NOMO-1 treated with DMSO at 0.1 percent for 48 hours (cell line): ENCODE measurements around the gene FHL5.
"Not testable (repeated sequence)": the region's sequence is repeated elsewhere in the genome, so short reads cannot be mapped to it uniquely, and the experiment has no call there.

Experiments
- DNase-seq: peaks from one replicate; lab custom pipeline; 2025; ENCODE audit not compliant: unreplicated experiment; lab: John Stamatoyannopoulos, UW

Gene FHL5

GRCh38 chr6:96608074-96608473 is 45.1 kb downstream of the FHL5 start:
- no peak for DNase-seq

DNA sequence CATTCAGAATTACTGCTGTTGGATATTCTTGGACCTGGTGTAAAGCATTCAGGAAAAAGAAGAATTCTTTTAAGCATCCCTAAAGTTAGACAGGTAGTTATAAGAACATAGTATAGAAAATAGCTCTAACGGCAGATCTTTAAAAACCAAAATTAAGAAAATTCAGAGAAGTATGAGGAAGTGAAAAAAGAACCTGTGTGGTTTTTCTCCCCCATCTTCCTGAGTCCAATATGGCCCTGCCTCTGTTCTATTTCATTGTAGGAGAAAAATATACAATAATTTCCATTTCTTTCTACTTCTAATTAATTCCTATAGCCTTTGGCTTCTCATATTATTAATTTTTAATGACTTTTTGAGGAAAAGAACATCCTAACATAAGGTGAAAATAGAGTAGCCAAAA is 47.1 kb downstream of the FHL5 start:
- no peak for DNase-seq

DNA sequence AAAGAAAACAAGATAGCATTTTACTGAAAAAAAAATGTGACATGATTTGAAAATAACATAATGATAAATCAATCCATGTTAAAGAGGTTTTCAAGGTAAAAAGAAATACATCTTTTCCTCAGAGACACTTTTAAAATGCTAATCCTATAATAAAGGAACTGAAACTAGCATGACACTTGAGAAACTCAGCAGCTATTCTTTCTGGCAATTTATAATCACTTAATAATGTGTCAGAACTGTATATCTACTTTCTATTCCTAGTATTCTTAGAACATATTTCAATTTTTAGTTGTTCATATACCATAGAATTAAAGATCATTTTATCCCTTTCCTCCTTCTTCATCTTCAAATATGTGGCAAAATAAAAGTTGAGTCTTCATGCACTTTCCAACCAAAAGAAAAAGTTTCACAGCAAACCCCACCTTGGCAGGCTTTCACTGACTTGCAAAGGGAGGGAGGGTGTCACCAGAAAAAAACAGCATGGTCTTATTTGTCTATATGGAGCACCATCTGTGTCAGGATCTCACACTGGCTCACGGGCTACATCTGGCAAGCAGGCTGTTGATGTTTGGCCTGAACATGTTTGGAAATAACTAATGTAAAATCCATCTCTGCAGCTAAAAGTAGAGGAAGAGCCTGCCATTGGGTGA is 48.5 kb downstream of the FHL5 start:
- peak; percentile 36 for DNase-seq

DNA sequence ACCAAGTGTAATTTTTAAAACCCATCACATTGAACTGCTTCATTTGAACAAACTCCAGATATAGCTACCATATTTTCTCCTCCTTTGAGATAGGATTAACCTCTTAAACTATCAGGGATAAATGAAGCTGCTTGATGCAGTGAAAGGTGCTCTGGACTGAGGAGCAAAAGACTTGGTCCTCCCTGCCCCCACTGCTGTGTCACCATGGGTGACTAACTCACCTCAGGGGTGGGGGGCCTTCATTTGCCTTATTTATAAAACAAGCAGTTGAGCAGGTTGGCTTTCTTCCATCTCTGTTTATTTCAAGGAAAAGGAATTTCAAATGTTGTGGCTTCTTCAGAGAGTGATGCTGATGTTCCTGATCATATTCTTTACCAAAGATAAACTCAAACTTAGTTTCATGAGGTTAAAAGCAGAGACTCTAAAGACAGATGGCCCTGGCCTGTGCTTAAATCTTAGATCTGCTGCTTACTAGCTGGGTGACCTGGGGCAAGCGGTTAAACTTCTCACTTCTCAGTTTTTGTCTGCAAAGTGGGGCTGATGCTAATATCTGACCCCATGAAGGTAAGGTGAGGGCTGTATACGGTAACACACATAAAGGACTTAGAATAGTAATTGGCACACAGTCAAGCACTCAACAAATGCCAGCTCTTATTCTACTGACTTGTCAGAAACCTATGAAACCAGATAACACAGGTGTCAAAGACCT is 50.5 kb downstream of the FHL5 start:
- no peak for DNase-seq

- no peak for DNase-seq
These were observed 57.9 kb downstream of the FHL5 start for GRCh38 chr6:96620851-96621250.

- DNase-seq, result no peak
These were observed 59.1 kb downstream of the FHL5 start for GRCh38 chr6:96621983-96622382.

GRCh38 chr6:96624957-96625356 is 62.0 kb downstream of the FHL5 start:
- peak; percentile 7 for DNase-seq

GRCh38 chr6:96626759-96627364 is 63.9 kb downstream of the FHL5 start:
- DNase-seq, result peak; percentile 33

GRCh38 chr6:96631248-96631647 is 68.3 kb downstream of the FHL5 start:
- no peak for DNase-seq

GRCh38 chr6:96637979-96638378 is 75.1 kb downstream of the FHL5 start:
- not testable (repeated sequence) for DNase-seq

DNA sequence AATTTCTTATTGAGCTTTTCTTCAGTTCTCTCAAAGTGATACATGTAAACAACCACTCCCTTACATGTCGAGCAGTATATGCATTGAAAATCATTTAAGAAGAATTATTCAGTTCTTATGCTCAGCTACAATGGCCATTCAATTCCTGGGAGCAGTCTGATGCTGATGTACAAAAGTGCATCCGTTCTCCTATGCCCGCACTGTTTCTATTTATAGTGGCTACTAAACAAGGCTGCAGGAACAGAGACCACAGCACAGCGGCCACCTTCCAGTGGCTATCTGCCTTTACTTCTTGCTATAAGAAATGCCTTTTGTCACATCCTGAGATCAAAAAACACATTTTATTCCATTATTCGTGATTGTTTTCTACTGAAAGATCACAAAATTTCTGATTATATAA is 82.2 kb downstream of the FHL5 start:
- no peak for DNase-seq

GRCh38 chr6:96649926-96650325 is 87.0 kb downstream of the FHL5 start:
- no peak for DNase-seq

- DNase-seq, result no peak
These were observed 88.9 kb downstream of the FHL5 start for GRCh38 chr6:96651816-96652215.

DNA sequence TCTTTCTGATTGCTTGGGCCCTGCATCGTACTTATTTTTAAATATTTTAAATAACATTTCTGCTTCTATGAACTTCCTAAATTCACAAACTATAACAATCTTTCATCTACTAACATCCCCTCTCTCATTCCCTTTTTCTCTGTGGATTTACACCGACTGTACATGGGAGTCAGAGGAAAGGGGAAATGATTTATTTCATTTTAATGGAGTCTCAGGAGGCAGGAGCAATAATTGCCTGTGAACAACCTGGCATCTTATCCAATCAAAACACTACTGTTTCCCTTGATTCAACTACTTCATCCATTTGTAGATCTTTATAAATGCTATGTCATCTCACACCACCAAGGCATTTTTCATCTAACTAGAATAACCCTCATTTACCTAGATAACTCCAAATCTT is 89.6 kb downstream of the FHL5 start:
- no peak for DNase-seq

- DNase-seq, result no peak
These were observed 90.3 kb downstream of the FHL5 start for GRCh38 chr6:96653181-96653580.

DNA sequence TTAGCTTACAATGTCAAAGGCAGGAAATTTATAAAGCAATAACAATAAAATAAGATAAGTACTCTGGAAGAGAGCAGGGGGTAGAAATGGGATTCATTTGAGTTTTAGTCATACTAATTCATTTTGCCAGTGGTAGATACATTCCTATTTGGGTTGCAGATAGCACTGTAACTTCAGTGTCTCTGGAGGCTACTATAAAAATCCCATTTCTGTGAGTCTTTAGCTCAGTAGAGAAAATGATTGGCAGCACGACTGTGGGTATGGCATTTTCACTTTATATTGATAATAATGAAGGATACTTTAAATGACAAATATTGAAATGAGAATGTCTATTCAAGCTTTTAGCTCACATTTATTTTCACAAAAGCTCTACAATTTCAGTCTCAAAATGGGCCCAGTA is 93.6 kb downstream of the FHL5 start:
- no peak for DNase-seq

DNA sequence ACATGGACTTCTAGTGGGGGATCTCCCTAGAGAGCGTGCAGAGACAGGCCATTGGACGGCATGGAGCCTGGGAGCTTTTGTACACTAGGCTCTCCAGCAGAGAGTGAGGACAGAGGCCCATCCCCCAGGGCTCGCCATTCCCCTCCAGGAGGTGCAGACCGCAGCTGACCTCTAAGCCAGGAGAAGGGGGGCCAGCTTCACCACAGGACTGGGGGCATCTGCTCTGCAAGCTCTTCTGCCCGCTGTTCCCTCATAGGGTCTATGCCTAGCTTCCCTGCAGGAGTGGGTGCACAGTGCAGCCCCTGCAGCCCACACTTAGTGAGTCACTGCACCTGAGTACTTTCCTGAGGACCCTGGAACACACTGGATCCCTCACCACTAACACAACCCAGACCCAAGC is 94.4 kb downstream of the FHL5 start:
- DNase-seq, result no peak

GRCh38 chr6:96659084-96659845 is 96.3 kb downstream of the FHL5 start:
- DNase-seq, result no peak
